Fibroblast of lung (primary cell): ENCODE measurements around the gene RTKN2.
"Not testable (repeated sequence)": the region's sequence is repeated elsewhere in the genome, so short reads cannot be mapped to it uniquely, and the experiment has no call there.

Experiments used
- EZH2 ChIP-seq: IDR thresholded peaks from 2 replicates; pipeline ENCODE4 v1.5.1; 2012; ENCODE audit warnings: low read length, control low read depth, mild to moderate bottlenecking; ENCODE audit errors: missing control alignments
- TF ChIP-seq, protein P1 (sequence below), 2 donors: IDR thresholded peaks in 1 of 2; conservative IDR thresholded peaks in 1 of 2; 1 replicate in 1 of 2; 2 replicates in 1 of 2; pipeline ENCODE4 v1.5.1; 2011 to 2012; ENCODE audit warnings: low read length in 2 of 2, control low read depth in 1 of 2, inconsistent platforms in 1 of 2, low read depth in 1 of 2, mild to moderate bottlenecking in 1 of 2

DNA sequence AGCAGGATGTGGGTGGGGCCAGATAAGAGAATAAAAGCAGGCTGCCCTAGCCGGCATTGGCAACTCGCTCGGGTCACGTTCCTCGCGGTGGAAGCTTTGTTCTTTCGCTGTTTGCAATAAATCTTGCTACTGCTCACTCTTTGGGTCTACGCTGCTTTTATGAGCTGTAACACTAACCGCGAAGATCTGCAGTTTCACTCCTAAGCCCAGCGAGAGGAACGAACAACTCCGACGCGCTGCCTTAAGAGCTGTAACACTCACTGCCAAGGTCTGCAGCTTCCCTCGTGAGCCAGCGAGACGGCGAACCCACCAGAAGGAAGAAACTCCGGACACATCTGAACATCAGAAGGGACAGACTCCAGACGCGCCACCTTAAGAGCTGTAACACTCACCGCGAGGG lies 12.7 kb upstream of the RTKN2 start:
- TF ChIP-seq EZH2: not testable (repeated sequence)
- TF ChIP-seq, protein P1, sequence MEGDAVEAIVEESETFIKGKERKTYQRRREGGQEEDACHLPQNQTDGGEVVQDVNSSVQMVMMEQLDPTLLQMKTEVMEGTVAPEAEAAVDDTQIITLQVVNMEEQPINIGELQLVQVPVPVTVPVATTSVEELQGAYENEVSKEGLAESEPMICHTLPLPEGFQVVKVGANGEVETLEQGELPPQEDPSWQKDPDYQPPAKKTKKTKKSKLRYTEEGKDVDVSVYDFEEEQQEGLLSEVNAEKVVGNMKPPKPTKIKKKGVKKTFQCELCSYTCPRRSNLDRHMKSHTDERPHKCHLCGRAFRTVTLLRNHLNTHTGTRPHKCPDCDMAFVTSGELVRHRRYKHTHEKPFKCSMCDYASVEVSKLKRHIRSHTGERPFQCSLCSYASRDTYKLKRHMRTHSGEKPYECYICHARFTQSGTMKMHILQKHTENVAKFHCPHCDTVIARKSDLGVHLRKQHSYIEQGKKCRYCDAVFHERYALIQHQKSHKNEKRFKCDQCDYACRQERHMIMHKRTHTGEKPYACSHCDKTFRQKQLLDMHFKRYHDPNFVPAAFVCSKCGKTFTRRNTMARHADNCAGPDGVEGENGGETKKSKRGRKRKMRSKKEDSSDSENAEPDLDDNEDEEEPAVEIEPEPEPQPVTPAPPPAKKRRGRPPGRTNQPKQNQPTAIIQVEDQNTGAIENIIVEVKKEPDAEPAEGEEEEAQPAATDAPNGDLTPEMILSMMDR (conservative IDR thresholded peaks at IDR 0.05 in 1 of 2, IDR thresholded peaks at IDR 0.05 in 1 of 2; ENCODE audit: low read depth in 1 of 2, low read length in 2 of 2): not testable (repeated sequence)
